Adrenal gland (tissue), 5 donors: Measurements from ENCODE around the gene SSBP1.

Experiments
- POLR2A ChIP-seq, 2 donors: fragments of 450-650 bp; IDR thresholded peaks; one replicate each; pipeline ENCODE4 v1.6.1; 2017; ENCODE audit warnings: antibody characterized with exemption in 2 of 2, mild to moderate bottlenecking in 2 of 2, moderate library complexity in 1 of 2
- TF ChIP-seq, protein P1 (sequence below), 6 experiments: fragments of 450-650 bp in 4 of 6; fragments of 200-600 bp in 2 of 6; sonication (generic) in 1 of 6; IDR thresholded peaks; 1 replicate in 5 of 6; 2 replicates in 1 of 6; pipeline versions ENCODE4 v1.5.1 to v1.8.0; 2016 to 2021; ENCODE audit warnings: antibody characterized with exemption in 6 of 6, mild to moderate bottlenecking in 2 of 6, moderate library complexity in 1 of 6
- donor health status: DM: no; HTN: no; CAD: no.

DNA sequence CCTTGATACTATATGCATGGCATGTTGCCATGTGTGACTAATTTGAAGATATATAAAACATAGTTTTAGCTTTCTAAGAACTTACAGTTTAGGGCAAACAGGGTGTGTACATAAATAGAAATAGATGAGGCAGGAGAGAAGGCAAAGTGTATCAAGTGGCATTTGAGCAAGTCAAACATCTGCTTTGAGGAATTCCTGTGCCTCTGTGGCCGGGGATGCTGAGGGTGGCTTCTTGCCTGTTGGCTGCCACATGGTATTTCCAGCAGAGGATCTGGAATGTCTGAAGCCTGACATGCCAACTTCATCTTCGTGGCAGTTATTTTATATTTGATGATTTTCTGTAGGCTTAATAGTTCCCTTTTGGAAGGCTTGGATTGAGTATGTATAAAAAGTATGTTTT, 6.0 kb downstream of the SSBP1 start:
- TF ChIP-seq, protein P1, sequence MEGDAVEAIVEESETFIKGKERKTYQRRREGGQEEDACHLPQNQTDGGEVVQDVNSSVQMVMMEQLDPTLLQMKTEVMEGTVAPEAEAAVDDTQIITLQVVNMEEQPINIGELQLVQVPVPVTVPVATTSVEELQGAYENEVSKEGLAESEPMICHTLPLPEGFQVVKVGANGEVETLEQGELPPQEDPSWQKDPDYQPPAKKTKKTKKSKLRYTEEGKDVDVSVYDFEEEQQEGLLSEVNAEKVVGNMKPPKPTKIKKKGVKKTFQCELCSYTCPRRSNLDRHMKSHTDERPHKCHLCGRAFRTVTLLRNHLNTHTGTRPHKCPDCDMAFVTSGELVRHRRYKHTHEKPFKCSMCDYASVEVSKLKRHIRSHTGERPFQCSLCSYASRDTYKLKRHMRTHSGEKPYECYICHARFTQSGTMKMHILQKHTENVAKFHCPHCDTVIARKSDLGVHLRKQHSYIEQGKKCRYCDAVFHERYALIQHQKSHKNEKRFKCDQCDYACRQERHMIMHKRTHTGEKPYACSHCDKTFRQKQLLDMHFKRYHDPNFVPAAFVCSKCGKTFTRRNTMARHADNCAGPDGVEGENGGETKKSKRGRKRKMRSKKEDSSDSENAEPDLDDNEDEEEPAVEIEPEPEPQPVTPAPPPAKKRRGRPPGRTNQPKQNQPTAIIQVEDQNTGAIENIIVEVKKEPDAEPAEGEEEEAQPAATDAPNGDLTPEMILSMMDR (IDR thresholded peaks at IDR 0.05): no peak
- TF ChIP-seq POLR2A (IDR thresholded peaks at IDR 0.05): no peak
